GM12878 (cell line): Measurements from ENCODE around the gene COL9A1.

ENCODE experiments used
- BCL11A ChIP-seq: IDR thresholded peaks from 2 replicates; pipeline ENCODE4 v1.6.1; 2011; ENCODE audit warnings: low read depth, low read length
- JUND ChIP-seq: IDR thresholded peaks from 2 replicates; pipeline ENCODE4 v1.6.1; 2012; ENCODE audit warnings: low read depth, mild to moderate bottlenecking, low read length, improper control_type of control experiment, moderate library complexity
- SPI1 ChIP-seq: IDR thresholded peaks from 2 replicates; pipeline ENCODE4 v1.6.1; 2011; ENCODE audit warnings: low read depth, mild to moderate bottlenecking, low read length, moderate library complexity, borderline replicate concordance; ENCODE audit not compliant: insufficient read depth
- SRF ChIP-seq, 2 experiments: IDR thresholded peaks; 2 replicates each; pipeline ENCODE4 v1.6.1; 2011; ENCODE audit warnings: low read depth in 2 of 2, low read length in 2 of 2, mild to moderate bottlenecking in 1 of 2, moderate library complexity in 1 of 2
- SUZ12 ChIP-seq: fragments of 200-600 bp; sonication (generic); IDR thresholded peaks from one replicate; pipeline ENCODE4 v1.6.1; 2018; ENCODE audit warnings: antibody characterized with exemption, mild to moderate bottlenecking; ENCODE audit not compliant: unreplicated experiment
- TAF1 ChIP-seq: IDR thresholded peaks from 2 replicates; pipeline ENCODE4 v1.6.1; 2011; ENCODE audit warnings: mild to moderate bottlenecking, low read depth, low read length, borderline replicate concordance
- TF ChIP-seq, protein P1 (sequence below): IDR thresholded peaks from 2 replicates; pipeline ENCODE4 v1.6.1; 2012; ENCODE audit warnings: low read length, inconsistent platforms
- TF ChIP-seq, protein P2 (sequence below), 3 experiments: IDR thresholded peaks in 2 of 3; conservative IDR thresholded peaks in 1 of 3; 2 replicates each; pipeline ENCODE4 v1.5.1; 2011; ENCODE audit warnings: low read depth in 3 of 3, low read length in 3 of 3, mild to moderate bottlenecking in 3 of 3, control low read depth in 2 of 3, moderate library complexity in 2 of 3, inconsistent platforms in 1 of 3, mixed read lengths in 1 of 3; ENCODE audit not compliant: control insufficient read depth in 2 of 3, insufficient read depth in 1 of 3; ENCODE audit errors: extremely low read depth in 1 of 3

DNA sequence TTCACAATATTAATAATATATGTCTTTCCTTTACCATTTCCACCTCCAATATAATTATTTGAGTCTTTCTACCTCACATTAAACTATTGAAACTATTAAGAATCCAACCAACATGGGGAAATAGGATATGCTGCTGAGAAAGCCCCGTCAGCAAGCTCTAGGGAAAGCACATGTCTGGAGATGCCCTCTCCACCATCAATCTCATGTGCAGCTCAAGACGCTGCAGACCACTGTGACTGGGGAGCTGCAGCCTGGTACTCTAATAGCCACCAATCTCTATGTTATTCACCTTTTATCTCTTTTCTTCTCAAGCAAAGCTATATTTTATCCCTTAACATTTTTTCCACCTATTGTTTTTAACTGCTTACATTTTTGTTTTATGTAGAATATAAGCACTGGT is 50.3 kb downstream of the COL9A1 start:
- TF ChIP-seq, protein P1, sequence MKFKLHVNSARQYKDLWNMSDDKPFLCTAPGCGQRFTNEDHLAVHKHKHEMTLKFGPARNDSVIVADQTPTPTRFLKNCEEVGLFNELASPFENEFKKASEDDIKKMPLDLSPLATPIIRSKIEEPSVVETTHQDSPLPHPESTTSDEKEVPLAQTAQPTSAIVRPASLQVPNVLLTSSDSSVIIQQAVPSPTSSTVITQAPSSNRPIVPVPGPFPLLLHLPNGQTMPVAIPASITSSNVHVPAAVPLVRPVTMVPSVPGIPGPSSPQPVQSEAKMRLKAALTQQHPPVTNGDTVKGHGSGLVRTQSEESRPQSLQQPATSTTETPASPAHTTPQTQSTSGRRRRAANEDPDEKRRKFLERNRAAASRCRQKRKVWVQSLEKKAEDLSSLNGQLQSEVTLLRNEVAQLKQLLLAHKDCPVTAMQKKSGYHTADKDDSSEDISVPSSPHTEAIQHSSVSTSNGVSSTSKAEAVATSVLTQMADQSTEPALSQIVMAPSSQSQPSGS: no peak
- TF ChIP-seq SUZ12 (no peak), SRF (IDR thresholded peaks at IDR 0.05; ENCODE audit: low read depth in 2 of 2, low read length in 2 of 2) (no peak), JUND (no peak), BCL11A (no peak), SPI1 (no peak), TAF1 (no peak)
- TF ChIP-seq, protein P2, sequence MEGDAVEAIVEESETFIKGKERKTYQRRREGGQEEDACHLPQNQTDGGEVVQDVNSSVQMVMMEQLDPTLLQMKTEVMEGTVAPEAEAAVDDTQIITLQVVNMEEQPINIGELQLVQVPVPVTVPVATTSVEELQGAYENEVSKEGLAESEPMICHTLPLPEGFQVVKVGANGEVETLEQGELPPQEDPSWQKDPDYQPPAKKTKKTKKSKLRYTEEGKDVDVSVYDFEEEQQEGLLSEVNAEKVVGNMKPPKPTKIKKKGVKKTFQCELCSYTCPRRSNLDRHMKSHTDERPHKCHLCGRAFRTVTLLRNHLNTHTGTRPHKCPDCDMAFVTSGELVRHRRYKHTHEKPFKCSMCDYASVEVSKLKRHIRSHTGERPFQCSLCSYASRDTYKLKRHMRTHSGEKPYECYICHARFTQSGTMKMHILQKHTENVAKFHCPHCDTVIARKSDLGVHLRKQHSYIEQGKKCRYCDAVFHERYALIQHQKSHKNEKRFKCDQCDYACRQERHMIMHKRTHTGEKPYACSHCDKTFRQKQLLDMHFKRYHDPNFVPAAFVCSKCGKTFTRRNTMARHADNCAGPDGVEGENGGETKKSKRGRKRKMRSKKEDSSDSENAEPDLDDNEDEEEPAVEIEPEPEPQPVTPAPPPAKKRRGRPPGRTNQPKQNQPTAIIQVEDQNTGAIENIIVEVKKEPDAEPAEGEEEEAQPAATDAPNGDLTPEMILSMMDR (IDR thresholded peaks at IDR 0.05 in 2 of 3, conservative IDR thresholded peaks at IDR 0.05 in 1 of 3; ENCODE audit: control insufficient read depth in 2 of 3, extremely low read depth in 1 of 3, insufficient read depth in 1 of 3, low read depth in 3 of 3, low read length in 3 of 3): no peak
